Pons (tissue), 1 donor: ENCODE measurements around the gene SH3RF3.

Source experiments
- DNase-seq: peaks from one replicate; pipeline ENCODE4 v3.0.0-alpha.2; 2016; ENCODE audit warnings: low spot score

The SH3RF3 gene

DNA sequence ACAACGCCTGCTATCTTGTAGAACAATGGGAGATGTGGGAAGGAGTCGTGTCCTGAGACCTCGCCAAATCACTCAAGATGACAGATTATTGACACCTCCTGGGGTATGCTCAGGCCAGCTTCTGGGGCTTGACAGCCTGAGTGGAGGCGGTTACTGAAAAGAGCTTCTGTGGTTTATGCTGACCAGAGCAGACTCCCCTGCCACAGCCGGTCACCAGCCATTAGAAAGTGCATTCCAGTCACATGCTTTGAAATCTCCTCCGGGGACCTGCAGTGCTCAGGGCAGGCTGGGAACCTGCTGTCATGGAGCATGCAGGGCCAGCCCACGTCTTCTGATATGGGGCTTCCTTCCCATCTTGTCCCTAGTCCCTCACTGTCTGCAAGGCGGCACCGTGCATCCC is 268.9 kb downstream of the SH3RF3 start:
- DNase-seq: no peak

DNA sequence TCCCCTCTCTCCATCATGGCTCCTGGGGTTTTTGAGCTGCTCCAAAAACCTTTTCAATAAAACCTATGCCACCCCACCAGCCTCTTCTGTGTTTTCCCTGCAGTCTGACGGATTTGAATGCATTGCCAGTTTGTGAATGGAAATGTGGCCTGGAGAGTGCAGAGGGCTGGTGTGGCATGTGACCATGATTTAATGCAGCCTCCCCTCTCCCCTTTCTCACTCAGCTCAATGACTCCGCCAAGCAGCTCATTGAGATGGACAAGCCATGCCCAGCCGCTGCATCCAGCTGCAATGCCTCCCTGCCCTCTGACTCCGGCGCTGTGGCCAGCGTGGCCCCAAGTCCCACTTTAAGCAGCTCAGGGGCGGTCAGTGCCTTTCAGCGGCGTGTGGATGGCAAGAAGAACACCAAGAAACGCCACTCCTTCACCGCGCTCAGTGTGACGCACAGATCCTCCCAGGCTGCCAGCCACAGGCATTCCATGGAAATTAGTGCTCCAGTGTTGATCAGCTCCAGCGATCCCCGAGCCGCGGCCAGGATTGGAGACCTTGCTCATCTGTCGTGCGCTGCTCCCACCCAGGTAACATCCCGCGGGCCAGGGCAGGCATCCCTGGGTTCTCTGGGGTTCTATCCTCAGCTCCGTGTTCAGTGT is 269.5 kb downstream of the SH3RF3 start:
- DNase-seq: no peak

DNA sequence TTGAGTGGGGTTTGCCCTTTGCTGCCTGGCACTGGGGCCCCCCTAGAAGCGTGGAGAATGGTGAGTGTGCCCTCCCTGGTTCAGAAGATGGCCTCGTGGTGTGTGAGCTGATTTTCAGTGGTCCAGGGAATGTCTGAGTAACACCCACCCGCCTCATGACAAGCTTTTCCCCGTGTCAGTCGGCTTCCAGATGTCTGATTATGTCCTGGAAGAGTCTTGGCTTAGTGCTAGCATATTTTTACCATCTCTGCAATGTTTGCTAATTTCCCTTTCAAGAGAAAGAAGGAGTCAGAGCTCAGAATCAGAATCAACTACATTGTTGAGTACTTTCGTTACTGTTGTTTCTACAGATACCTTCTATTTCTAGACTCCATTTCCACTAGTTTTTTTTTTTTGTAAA is 270.1 kb downstream of the SH3RF3 start:
- DNase-seq: no peak

DNA sequence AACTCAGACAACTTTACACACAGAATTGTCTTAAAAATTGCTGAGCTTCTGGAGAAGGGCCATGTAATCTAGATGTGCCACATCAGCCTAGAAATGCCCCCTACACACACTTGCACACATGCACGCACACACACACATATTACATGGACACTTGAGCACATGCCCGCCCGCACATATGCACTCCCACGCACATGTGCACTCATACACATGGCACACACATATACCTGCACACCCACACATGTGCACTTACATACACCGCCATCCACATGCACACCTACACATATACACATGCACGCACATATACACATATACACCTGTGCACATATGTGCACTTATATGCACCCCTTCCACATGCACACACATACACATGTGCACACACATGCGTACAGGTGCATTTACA is 271.1 kb downstream of the SH3RF3 start:
- DNase-seq: no peak

DNA sequence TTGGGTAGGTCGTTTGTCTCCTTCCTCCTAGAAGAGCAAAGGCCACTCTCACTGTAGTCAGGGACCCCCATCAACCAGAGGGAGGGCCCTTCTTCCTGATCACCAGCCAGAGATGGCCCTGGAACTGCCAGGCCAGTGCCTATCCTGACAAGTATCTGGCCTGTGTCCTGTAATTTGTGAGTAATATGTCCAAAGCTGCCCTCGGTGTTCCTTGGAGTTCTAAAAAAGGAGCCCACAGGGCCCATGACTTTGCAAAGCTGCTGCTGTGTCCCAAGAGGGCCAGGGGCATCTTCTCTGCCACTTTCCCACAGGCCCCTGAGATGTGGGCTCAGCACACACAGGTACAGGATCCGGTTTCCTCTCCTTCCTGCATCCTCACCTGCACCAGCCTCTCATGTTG is 272.4 kb downstream of the SH3RF3 start:
- DNase-seq: no peak

DNA sequence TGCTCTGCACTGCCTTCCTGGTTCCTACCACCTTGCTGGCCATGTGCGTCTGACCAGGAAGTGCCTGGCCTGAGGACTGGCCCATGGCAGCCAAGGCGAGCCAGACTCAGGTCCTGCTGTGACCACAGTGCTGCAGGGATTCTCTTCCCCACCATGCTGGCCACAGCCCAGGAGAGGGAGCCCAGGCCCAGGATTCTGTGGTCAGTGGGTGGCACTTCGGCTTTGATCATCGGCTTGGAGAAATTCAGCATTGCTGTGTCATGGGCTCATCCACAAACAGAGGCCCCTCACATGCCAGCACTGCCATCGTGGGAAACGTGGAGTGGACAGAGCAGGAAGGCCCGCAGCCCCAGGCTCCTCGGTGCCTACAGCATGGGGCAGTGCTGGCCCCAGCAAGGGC is 273.2 kb downstream of the SH3RF3 start:
- no peak for DNase-seq

DNA sequence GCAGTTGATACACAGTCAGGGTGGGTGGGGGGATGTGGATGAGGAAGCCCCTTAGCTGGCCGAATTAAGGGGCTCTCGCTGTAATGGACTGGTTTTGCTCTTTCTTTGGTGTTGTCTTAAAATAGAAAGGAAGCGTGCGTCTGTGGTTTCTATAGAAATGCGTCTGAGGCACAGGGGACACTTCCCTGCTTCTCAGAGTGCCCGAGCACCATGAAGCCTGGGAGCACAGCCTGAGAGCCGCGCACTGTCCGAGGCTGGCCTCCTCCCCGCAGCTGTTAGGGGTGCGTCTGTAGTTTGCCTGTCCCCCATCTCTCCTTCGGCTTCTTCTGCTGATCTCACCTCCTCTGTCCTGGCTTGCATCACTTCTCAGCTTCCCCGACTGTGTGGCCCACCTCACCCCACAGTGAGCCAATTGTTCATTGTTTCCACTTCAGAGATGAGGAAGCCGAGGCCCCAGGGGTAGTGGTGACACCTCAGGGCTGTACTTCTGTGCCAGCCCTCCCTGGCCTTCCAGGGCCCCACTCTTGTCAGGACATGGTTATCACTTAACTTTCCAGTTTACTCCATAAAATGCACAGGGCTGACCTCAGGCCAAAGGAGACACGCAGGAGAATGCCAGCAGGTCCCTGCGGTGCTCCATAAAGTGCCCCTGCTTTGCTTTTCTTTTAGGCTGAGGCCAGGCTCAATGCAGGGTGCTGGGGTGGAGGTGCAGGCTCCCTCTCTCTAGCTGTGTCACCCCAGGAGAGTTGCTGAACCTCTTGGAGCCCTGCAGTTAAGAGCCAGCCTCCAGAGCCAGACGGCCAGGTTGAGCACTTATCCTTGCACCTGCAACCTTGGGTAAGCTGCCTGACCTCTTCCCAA is 274.2 kb downstream of the SH3RF3 start:
- no peak for DNase-seq

DNA sequence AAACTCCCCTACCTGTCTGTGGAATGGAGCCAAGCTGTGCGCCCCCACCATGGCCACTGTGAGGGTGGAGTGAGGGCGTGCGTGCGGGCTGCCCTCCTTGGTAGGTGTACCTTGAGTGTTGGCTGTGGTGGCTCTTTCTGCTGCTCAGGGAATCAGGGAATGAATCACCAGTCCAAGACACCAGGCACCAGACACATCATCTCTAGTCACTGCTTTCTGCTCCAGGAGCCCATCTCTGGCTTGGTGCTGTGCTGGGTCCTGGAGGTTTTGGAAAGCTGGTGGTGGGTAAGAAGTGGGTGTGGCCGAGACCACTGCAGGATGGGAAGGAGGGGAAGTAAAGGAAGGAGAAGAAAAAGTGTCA is 274.8 kb downstream of the SH3RF3 start:
- no peak for DNase-seq

DNA sequence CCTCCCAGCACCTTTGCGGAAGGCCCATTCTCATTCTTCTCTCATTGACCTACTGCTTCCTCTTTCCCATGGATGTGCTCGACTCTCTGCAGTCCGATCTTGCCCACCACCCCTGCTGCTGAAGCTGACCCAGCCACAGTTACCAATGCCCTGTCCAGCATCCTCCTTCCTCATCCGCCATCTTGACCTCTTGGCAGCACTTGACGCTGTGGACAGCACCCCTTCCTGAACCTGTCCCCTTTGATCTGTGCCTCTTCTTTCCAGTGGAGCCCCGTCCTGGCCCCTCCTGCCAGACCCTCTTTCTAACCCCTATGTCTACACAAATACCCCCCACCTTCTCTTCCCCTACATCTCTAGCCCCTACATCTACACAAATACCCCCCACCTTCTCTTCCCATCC is 275.7 kb downstream of the SH3RF3 start:
- no peak for DNase-seq

DNA sequence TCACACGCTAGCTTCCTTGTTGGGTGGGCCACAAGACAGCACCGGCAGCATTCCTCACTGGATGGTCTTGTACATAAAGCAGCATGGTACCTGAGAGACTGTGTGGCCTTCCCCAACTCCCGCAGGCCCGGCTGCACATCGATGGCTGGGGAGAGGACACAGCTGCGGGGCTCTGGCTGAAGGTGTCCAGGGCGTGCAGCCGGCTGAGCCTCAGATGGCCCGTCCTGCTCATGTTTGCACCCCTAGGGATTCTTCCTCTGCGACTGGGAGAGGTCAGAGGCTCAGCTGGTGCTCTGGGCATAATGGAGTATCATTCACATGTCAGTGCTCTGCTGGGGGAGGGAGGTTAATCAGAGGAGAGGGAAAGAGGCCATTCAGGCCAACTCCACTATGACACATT is 276.9 kb downstream of the SH3RF3 start:
- DNase-seq: no peak

DNA sequence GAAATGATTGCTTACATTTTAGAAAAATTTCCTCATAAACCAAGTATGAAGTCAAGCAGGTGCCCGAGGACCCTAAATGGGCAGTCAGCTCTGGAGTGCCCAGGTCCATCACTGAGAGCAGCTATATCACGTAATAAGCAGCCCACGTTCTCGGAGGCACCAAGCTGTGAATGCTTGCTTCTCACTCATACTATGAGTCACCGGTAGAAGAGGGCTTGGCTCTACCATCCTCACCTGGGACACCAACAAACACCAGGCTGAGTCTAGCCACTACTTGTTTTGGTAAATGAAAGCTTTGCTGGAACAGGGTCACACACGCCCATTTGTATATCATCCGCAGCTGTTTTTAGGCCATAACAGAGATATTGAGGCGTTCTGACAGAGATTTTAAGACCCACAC is 277.3 kb downstream of the SH3RF3 start:
- no peak for DNase-seq

DNA sequence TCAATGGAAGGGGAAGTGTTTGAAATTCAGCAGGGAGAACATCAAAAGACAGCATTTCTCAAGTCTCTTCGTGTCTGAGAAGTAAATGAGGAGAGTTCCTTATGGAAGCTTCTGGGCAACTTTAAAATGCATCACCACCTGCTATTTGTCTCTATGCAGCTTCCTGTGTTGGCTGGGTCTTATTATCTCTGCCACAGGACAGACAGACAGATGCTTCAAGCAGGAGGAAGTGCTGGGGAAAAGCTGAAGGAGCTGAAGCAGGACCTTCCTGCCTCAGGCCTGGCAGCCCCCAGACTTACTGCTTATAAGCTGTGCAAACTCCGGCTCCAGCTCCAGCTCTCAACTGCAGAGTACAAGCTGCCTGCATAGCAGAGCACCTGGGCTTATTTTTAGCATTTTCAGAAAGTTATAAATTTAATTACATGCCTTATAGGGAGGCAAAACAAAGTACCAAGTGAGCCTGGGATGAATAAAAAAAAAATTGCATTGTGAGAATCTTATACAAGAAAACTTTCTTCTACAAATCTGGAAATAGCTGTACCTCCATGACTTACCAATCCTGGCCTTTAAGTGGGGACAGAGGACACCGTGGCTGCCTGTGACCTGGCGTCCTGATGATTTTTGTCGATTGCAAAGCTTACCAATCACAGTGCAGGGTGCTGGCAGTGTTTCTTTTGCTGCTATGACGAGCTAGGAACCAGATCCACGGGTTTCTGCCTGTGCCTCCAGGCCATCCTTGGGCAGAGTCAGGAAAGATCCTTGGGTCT is 278.5 kb downstream of the SH3RF3 start:
- no peak for DNase-seq

DNA sequence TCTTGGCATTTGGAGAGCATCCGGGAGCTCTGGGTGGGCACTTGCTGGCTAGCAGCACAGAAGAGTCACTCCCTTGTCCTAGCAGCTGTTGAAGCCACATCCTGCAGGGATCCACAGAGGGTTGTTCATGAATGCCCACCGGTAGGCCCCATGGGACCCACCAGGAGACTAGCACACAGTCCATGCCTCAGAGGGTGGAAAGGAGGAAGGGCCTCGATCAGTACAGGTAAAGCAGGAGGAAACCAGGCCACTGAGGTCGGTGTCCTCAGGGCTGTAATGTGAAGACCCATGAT is 279.0 kb downstream of the SH3RF3 start:
- DNase-seq: no peak

DNA sequence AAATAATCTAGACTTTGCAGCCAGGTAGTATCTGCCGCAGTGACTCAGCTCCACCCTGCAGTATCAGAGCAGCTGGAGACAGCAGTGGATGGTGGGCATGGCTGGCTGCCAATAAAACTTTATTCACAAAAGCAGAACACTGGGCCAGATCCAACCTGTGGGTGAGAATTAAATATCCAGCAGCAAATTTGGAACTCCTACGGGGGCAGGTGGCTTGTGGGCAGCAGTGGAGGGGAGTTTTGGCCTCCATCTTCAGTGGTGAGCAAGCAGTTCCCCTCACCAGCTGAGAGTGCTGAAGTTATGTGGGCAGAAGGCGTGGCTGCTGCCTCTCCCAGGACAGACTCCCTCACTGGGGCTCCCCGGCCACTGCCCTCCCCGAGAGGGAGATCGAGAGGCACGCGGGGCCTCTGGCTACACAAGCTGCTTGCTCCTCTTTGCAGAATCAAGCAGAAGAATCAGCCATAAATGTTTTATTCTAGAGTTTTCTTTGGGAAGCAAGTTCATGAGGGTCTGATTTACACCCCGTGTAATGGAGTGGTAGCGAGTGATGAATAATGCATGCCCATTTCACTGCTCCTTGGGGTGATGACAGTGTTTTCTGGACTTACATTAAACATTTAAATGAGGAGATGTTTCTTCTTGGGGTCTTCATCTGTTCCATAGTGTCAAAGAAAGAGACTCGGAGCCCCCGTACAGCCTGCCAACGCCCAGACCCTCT is 280.5 kb downstream of the SH3RF3 start:
- DNase-seq: no peak

DNA sequence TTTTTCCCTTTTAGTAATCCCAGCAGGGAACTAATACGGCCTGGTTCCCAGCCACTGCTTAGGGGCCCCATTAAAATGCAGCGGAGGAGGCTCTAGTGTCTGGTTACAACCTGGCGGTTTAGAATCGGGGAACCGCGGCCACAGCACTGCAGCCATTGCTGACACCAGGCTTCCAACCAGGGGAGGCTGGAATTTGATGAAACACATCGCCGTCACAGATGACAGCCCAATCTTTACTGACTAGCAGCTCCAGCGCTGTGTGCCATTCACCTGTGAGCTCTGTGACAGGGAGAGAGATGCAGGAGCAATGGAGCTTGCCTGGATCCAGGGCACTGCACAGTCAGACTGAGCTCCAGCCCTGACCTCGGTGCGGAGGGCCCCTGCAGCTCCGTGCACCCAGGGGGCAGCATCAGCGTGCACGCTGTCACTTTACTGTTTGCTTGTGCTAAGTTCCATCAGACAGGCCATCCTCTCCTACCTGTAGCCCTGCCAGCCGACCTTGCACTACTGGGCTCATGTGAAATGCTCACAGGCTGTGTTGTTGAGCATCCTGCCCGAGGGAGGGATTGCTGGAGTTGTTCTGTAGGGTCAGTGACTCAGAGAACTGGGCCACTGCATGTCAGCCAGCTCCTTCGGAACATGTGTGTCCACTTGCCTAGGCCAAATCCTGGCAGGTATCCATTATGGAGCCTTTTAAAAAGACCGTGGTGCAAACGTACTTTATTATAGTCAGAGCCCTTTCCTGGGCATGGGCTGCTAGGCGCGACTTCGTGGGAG is 281.2 kb downstream of the SH3RF3 start:
- DNase-seq: no peak

DNA sequence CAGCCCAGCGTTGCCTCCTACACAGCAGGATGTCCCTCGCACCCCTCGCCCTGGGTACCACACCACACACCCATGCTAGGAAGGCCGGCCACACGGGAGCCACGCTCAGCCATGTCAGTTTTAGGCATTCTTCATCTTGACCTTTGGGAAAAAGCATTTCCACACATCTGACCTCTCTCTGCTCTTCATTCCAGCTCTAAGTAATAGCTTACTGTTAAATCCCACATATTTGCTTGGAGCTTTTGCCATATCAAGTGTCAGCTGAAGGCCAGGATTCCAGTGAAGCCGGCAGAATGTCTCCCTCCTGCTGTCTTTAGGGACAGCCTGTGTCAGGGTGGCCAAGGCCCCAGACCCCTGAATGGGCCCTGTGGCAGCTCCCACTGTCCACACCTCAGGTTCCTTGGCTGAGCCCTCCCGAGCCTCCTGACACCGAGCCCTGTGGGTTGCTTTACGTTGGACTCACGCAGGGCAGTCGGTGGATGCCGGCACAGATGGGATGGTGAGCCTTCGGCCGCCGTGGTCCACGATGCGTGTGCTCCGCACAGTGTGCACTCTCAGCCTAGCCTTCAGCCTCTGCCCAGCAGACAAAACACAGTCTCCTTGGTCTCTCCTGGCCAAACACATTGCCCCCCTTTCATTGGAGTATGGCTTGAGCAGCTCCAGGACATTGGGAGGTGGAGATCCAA is 282.8 kb downstream of the SH3RF3 start:
- DNase-seq: no peak

DNA sequence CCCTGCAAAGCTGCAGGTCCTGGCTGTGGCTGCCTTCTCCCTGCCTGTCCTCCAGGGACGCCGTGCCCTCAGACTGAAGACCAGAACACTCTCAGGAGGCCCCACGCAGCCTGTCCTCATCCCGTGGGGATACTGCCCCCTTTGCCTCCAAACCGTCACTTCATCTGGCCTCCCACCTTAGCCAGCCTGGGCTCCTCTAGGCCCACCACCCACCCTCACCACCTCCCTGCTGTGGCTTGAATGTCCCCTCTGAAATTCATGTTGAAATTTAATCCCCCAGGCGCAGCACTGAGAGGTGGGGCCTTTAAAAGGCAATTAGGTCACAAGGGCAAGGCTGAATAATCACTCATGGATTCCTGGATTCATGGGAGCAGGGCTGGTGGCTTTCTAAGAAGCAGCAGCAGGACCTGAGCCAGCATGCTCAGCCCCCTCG is 286.6 kb downstream of the SH3RF3 start:
- no peak for DNase-seq

DNA sequence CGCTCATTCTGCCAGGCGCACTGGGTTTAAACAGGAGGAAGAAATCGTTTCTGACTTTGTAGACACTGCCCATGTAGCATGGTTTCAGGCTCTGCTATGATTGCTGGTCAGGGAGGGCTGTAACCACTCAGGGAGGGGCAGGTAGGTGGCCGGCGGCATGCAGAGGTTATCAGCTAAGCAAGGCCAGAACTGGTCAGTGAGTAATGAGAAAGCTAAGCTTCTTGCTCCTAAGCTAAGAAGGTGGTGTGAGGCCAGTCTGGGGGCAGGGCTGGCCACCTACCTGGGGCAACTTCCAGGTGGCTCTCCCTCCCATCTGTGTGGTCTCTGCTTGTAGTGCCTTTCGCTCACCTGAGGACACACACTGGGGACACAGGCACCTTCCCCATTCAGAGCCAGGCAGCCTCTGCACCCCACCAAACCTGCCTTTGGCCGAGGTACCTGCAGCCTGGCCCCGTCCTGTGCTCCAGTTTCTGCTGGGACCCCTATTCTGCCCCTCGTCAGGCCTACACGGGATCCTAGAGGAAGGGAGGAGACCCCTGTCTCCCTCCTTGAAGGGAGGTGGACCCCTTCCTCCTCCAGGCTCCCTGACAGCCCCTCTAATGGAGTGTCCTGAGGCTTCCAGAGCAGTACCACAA is 288.8 kb downstream of the SH3RF3 start:
- DNase-seq: no peak

DNA sequence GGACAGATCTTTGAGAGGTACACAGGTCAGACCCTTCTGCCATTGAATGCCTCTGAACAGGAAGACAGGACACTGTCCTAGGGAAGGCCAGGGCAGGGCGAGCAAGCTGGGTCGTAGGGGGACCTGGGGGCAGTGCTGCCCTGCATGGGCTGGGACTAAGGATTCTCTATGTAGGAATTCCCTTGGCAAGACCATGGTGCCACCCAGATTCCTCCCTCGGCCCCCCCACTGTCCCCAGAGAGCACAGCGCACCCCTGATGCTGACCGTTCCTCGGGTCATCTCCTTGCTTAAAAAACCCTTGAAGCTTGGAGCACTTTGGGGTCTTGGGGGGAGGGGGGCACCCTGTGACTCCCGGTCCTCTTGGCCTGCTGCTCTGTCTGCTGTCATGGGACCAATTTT is 289.7 kb downstream of the SH3RF3 start:
- DNase-seq: no peak

DNA sequence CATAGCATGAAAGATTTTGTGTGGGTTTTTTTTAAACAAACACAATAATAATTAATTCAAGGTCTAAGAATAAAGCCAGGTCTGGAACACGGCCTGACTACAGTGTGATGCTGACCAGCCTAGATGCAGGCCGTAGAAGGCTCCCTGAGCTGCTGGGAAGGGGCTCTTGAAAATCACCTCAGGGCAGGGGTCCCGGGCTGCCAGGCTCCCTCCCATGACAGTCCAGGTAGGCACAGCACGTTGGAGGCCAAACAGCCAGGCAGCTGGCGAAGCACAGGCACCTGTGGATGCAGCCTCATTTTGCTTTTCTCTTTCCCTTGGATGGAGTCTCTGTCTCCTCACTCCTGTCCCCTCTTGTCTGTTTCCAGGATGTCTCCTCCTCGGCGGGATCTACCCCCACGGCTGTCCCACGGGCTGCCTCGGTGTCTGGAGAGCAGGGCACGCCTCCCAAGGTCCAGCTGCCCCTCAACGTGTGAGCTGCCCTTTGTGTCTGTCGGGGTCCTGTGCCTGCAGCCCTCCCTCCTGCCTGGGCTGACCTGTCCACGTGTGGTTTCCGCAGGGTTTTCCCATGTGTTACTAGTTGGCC is 290.3 kb downstream of the SH3RF3 start:
- no peak for DNase-seq
